ENCODE results near the gene GPR55. TPM values are rescaled to one million over a fixed set of nuclear protein-coding genes. Genes with fewer than 3 reads are reported as not detected.

Gene GPR55
- total RNA-seq, 1 donor from 2014 or later, result not detected

DNA sequence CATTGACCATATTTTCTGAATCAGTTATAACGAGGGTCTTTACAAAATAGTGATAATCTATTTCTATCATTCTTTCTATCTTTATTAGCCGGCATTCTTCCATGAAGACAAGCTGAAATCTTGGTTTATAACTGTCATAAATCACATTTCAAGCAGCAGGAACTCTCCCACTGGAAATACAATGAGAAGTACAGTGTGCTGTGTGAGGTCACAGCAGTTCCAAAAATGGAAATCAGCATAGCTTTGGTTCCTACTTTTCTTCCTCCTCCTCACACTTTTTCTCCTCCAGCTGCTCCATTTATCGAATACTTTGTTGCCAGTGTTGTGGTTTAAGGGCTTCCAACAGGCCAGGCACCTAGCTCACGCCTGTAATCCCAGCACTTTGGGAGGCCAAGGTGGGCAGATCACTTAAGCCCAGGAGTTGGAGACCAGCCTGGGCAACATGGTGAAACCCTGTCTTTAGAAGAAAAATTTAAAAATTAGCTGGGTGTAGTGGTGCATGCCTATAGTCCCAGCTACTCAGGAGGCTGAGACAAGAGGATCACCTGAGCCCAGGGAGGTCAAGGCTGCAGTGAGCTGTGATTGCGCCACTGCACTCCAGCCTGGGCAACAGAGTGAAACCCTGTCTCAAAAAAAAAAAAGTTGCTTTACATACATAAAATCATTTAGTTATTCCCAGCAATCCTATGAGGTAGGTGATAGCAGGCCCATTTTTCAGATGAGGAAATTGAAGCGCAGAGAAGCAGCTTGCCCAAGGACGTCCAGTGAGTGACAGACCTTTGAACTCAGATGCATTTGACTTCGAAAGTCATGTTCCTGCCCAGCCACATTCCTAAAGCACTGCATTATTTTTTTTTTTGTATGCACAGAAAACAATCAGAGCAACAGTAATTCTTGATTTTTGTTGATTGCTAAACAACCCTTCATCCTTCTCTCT, 34.0 kb upstream of the GPR55 start:
- Mint-ChIP-seq H3K27ac (no peak overlapping the region), H3K27me3 (ENCODE audit: insufficient read depth, low read depth) (peaks cover 12% of the 10 kb centered on the region), H3K9me3 (peaks cover 3% of the 10 kb centered on the region), H3K36me3 (no peaks in the 10 kb centered on the region), H3K4me3 (peak overlapping the region; percentile 50), H3K4me1 (peaks cover 28% of the 10 kb centered on the region)
- no peaks in the 10 kb centered on the region for H3K36me3 ChIP-seq
- TF ChIP-seq EZH2phosphoT487 (IDR thresholded peaks at IDR 0.05) (no peak), EZH2 (IDR thresholded peaks at IDR 0.05) (no peak)
- TF ChIP-seq, protein P1, sequence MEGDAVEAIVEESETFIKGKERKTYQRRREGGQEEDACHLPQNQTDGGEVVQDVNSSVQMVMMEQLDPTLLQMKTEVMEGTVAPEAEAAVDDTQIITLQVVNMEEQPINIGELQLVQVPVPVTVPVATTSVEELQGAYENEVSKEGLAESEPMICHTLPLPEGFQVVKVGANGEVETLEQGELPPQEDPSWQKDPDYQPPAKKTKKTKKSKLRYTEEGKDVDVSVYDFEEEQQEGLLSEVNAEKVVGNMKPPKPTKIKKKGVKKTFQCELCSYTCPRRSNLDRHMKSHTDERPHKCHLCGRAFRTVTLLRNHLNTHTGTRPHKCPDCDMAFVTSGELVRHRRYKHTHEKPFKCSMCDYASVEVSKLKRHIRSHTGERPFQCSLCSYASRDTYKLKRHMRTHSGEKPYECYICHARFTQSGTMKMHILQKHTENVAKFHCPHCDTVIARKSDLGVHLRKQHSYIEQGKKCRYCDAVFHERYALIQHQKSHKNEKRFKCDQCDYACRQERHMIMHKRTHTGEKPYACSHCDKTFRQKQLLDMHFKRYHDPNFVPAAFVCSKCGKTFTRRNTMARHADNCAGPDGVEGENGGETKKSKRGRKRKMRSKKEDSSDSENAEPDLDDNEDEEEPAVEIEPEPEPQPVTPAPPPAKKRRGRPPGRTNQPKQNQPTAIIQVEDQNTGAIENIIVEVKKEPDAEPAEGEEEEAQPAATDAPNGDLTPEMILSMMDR (IDR thresholded peaks at IDR 0.05), result no peak
- no peak for DNase-seq (ENCODE audit: low spot score)
- H2AFZ ChIP-seq (replicated peaks), result no peak overlapping the region
- H3K4me2 ChIP-seq, result no peak overlapping the region
- H3K27me3 ChIP-seq, result peaks cover 38% of the 10 kb centered on the region
- H3K4me3 ChIP-seq, result no peak overlapping the region
- H3F3A ChIP-seq (ENCODE audit: low read depth), result peaks cover 23% of the 10 kb centered on the region
- H3K4me1 ChIP-seq, result peaks cover 10% of the 10 kb centered on the region
- no peaks in the 10 kb centered on the region for H4K20me1 ChIP-seq (ENCODE audit: low read depth)
- no peak overlapping the region for H3K9ac ChIP-seq
- H3K79me2 ChIP-seq (ENCODE audit: low read depth), result no peaks in the 10 kb centered on the region
- no peak overlapping the region for H3K27ac ChIP-seq
- no peaks in the 10 kb centered on the region for H3K9me3 ChIP-seq (ENCODE audit: low read depth)

DNA sequence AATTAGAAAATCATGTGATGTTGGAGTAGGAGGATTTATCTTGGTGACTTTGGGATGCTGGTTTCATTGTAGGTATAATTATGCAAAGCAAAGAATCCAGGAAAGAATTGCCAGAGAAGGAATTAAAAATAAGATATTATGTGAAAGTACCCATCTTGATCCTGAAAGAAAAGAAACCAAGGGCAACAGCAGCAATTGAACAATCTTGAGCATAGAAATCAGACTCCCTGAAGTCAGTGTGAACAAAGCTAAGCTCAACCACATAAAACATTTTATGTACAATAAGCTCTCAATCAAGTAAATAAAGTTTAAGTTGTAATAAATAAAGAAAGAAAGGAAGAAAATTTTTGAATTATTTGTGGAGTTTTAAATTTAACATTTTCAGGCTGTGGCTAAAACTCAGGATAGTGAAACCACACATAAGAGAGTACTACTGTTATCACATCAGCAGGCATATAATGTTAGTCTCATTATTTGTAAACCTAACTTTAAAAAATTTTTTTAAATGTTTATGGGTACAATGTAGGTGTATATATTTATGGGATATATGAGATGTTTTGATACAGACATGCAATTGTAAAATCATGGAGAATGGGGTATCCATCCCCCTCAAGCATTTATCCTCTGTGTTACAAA, 32.8 kb upstream of the GPR55 start:
- Mint-ChIP-seq H3K27me3 (ENCODE audit: insufficient read depth, low read depth) (peaks cover 12% of the 10 kb centered on the region), H3K4me3 (peak overlapping the region; percentile 83), H3K4me1 (peaks cover 28% of the 10 kb centered on the region), H3K9me3 (peaks cover 2% of the 10 kb centered on the region), H3K36me3 (no peaks in the 10 kb centered on the region), H3K27ac (peak overlapping the region; percentile 12)
- H3K27me3 ChIP-seq, result peaks cover 38% of the 10 kb centered on the region
- H3K79me2 ChIP-seq (ENCODE audit: low read depth), result no peaks in the 10 kb centered on the region
- no peak overlapping the region for H3K27ac ChIP-seq
- no peaks in the 10 kb centered on the region for H3K36me3 ChIP-seq
- H2AFZ ChIP-seq (replicated peaks), result peak overlapping the region; percentile 82
- DNase-seq (ENCODE audit: low spot score), result no peak
- no peaks in the 10 kb centered on the region for H4K20me1 ChIP-seq (ENCODE audit: low read depth)
- TF ChIP-seq, protein P1 (IDR thresholded peaks at IDR 0.05), result no peak
- TF ChIP-seq EZH2phosphoT487 (IDR thresholded peaks at IDR 0.05) (peak; percentile 11), EZH2 (IDR thresholded peaks at IDR 0.05) (no peak)
- H3K9ac ChIP-seq, result no peak overlapping the region
- no peaks in the 10 kb centered on the region for H3K9me3 ChIP-seq (ENCODE audit: low read depth)
- H3F3A ChIP-seq (ENCODE audit: low read depth), result peaks cover 23% of the 10 kb centered on the region
- peak overlapping the region; percentile 48 for H3K4me3 ChIP-seq
- H3K4me2 ChIP-seq, result peak overlapping the region; percentile 90
- H3K4me1 ChIP-seq, result peaks cover 10% of the 10 kb centered on the region

DNA sequence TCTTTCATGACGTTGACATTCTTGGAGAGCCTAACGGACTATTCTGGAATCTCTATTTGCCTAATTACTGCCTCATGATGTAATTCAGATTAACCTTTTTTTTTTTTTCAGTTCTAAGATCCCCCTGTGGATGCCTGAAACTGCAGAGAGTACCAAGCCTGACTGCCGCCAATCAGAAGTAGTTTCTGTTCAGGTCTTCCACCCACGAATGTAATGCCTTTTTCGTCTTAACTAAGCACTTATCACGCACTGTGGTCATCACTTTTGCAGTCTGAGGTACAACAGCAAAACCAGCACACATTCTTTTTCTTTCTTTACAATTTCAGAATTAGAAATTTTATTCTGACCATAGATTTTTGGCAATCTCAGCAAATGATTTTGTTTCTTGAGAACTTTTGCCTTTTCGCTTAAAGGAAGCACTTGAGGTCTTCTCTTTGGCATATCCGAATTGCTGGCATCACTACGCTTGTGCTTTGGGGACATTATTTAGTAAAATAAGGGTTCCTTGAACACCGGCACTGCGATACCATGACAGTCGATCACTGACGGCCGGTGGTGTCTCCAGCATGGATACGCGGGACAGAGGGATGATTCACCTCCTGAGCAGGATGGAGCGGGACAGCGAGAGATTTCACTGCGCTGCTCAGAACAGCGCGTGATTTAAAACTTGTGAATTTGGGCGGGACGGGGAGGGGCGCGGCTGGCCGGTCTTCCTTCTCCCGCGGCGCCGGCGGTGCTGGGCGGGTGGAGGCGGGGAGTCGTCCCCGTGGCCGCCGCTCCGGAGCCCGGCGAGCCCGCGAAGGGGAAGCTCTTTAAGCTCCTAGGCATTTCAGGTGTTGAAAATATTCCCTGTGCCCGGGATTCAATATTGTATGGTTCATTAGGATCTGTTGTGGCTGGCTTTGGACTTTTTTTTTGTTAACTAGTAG, 32.0 kb upstream of the GPR55 start:
- Histone ChIP-seq H3K4me1 (peaks cover 10% of the 10 kb centered on the region), H3F3A (ENCODE audit: low read depth) (peaks cover 23% of the 10 kb centered on the region), H3K9ac (no peak overlapping the region), H3K27ac (no peak overlapping the region), H3K36me3 (no peaks in the 10 kb centered on the region), H3K27me3 (peaks cover 38% of the 10 kb centered on the region), H3K79me2 (ENCODE audit: low read depth) (no peaks in the 10 kb centered on the region), H2AFZ (replicated peaks) (peak overlapping the region; percentile 85), H3K4me3 (peak overlapping the region; percentile 48), H4K20me1 (ENCODE audit: low read depth) (no peaks in the 10 kb centered on the region), H3K9me3 (ENCODE audit: low read depth) (no peaks in the 10 kb centered on the region), H3K4me2 (peak overlapping the region; percentile 90)
- Mint-ChIP-seq H3K27ac (peak overlapping the region; percentile 73), H3K36me3 (no peaks in the 10 kb centered on the region), H3K4me3 (peak overlapping the region; percentile 87), H3K4me1 (peaks cover 28% of the 10 kb centered on the region), H3K27me3 (ENCODE audit: insufficient read depth, low read depth) (peaks cover 12% of the 10 kb centered on the region), H3K9me3 (peaks cover 2% of the 10 kb centered on the region)
- peak; percentile 73 for DNase-seq (ENCODE audit: low spot score)
- TF ChIP-seq, protein P1 (IDR thresholded peaks at IDR 0.05), result no peak
- TF ChIP-seq EZH2 (IDR thresholded peaks at IDR 0.05) (peak; percentile 81), EZH2phosphoT487 (IDR thresholded peaks at IDR 0.05) (peak; percentile 61)

All from neural progenitor cell (in vitro differentiated cells).